Adipocyte (in vitro differentiated cells): ENCODE results near the gene TSEN54.
"Not testable (repeated sequence)": the region's sequence is repeated elsewhere in the genome, so short reads cannot be mapped to it uniquely, and the experiment has no call there.

Source experiments
- DNase-seq: peaks from one replicate; pipeline ENCODE4 v3.0.0-alpha.2; 2015; ENCODE audit warnings: low read depth
- H3K27me3 ChIP-seq: replicated peaks from 2 replicates; pipeline ENCODE4 v1.7.0; 2013; ENCODE audit warnings: mild to moderate bottlenecking, low read length, moderate library complexity; ENCODE audit not compliant: control insufficient read depth, insufficient read depth
- H3K36me3 ChIP-seq: 2 replicates; pipeline ENCODE4 v1.7.0; 2013; ENCODE audit warnings: low read length, mild to moderate bottlenecking, moderate library complexity; ENCODE audit not compliant: control insufficient read depth, insufficient read depth, severe bottlenecking
- H3K4me1 ChIP-seq: 2 replicates; pipeline ENCODE4 v1.7.0; 2013; ENCODE audit warnings: mild to moderate bottlenecking, low read length, moderate library complexity; ENCODE audit not compliant: control insufficient read depth, insufficient read depth
- H3K4me3 ChIP-seq: 2 replicates; pipeline ENCODE4 v1.7.0; 2013; ENCODE audit warnings: mild to moderate bottlenecking, low read length, moderate library complexity
- H3K9ac ChIP-seq: 2 replicates; pipeline ENCODE4 v1.7.0; 2013; ENCODE audit warnings: mild to moderate bottlenecking, low read length, moderate library complexity
- H3K9me3 ChIP-seq: 2 replicates; pipeline ENCODE4 v1.7.0; 2013; ENCODE audit warnings: mild to moderate bottlenecking, low read length, moderate library complexity; ENCODE audit not compliant: control insufficient read depth

The TSEN54 gene

GRCh38 chr17:75477490-75477862 is 38.9 kb upstream of the TSEN54 start:
- H3K4me1 ChIP-seq = peaks cover 13% of the 10 kb centered on the region
- not testable (repeated sequence) for H3K27me3 ChIP-seq, H3K9ac ChIP-seq, H3K4me3 ChIP-seq, H3K9me3 ChIP-seq, H3K36me3 ChIP-seq, DNase-seq

GRCh38 chr17:75478508-75478907 is 37.8 kb upstream of the TSEN54 start:
- H3K36me3 ChIP-seq = no peaks in the 10 kb centered on the region
- no peak overlapping the region for H3K4me3 ChIP-seq
- peak; percentile 41 for DNase-seq
- H3K27me3 ChIP-seq = no peaks in the 10 kb centered on the region
- H3K9me3 ChIP-seq = no peaks in the 10 kb centered on the region
- no peak overlapping the region for H3K9ac ChIP-seq
- H3K4me1 ChIP-seq = peaks cover 13% of the 10 kb centered on the region

GRCh38 chr17:75480281-75480680 is 36.0 kb upstream of the TSEN54 start:
- no peaks in the 10 kb centered on the region for H3K9me3 ChIP-seq
- H3K4me3 ChIP-seq = no peak overlapping the region
- H3K4me1 ChIP-seq = peaks cover 13% of the 10 kb centered on the region
- no peaks in the 10 kb centered on the region for H3K36me3 ChIP-seq
- no peak for DNase-seq
- H3K9ac ChIP-seq = no peak overlapping the region
- no peaks in the 10 kb centered on the region for H3K27me3 ChIP-seq

- Histone ChIP-seq H3K4me1 (peaks cover 6% of the 10 kb centered on the region), H3K36me3 (no peaks in the 10 kb centered on the region), H3K9me3 (no peaks in the 10 kb centered on the region), H3K4me3 (no peak overlapping the region), H3K27me3 (no peaks in the 10 kb centered on the region), H3K9ac (no peak overlapping the region)
- DNase-seq = no peak
Observed at GRCh38 chr17:75481194-75482068, 34.9 kb upstream of the TSEN54 start.

GRCh38 chr17:75482098-75482942 is 34.0 kb upstream of the TSEN54 start:
- Histone ChIP-seq H3K36me3 (no peaks in the 10 kb centered on the region), H3K4me3 (no peak overlapping the region), H3K9me3 (no peaks in the 10 kb centered on the region), H3K27me3 (no peaks in the 10 kb centered on the region), H3K4me1 (no peaks in the 10 kb centered on the region), H3K9ac (no peak overlapping the region)
- DNase-seq = no peak

GRCh38 chr17:75485688-75486087 is 30.6 kb upstream of the TSEN54 start:
- no peak overlapping the region for H3K9ac ChIP-seq
- H3K27me3 ChIP-seq = no peaks in the 10 kb centered on the region
- H3K36me3 ChIP-seq = peaks cover under 1% of the 10 kb centered on the region
- DNase-seq = no peak
- no peak overlapping the region for H3K4me3 ChIP-seq
- H3K4me1 ChIP-seq = no peaks in the 10 kb centered on the region
- no peaks in the 10 kb centered on the region for H3K9me3 ChIP-seq

- Histone ChIP-seq H3K27me3 (no peaks in the 10 kb centered on the region), H3K9me3 (no peaks in the 10 kb centered on the region), H3K4me3 (no peak overlapping the region), H3K9ac (no peak overlapping the region), H3K4me1 (no peaks in the 10 kb centered on the region), H3K36me3 (peaks cover 3% of the 10 kb centered on the region)
- no peak for DNase-seq
Observed at GRCh38 chr17:75486151-75486550, 30.2 kb upstream of the TSEN54 start.

GRCh38 chr17:75486951-75487350 is 29.4 kb upstream of the TSEN54 start:
- Histone ChIP-seq H3K27me3 (no peaks in the 10 kb centered on the region), H3K4me1 (no peaks in the 10 kb centered on the region)
- no peak for DNase-seq

GRCh38 chr17:75487351-75488070 is 28.8 kb upstream of the TSEN54 start:
- Histone ChIP-seq H3K36me3 (peaks cover 17% of the 10 kb centered on the region), H3K9me3 (no peaks in the 10 kb centered on the region), H3K27me3 (no peaks in the 10 kb centered on the region), H3K4me1 (no peaks in the 10 kb centered on the region), H3K4me3 (no peak overlapping the region), H3K9ac (no peak overlapping the region)
- no peak for DNase-seq

More at GRCh38 chr17:75486951-75487350, 29.4 kb upstream of the TSEN54 start:
- no peaks in the 10 kb centered on the region for H3K9me3 ChIP-seq
- H3K9ac ChIP-seq = no peak overlapping the region
- H3K4me3 ChIP-seq = no peak overlapping the region
- H3K36me3 ChIP-seq = peaks cover 11% of the 10 kb centered on the region

GRCh38 chr17:75488693-75489510 is 27.4 kb upstream of the TSEN54 start:
- no peaks in the 10 kb centered on the region for H3K4me1 ChIP-seq
- H3K36me3 ChIP-seq = peaks cover 31% of the 10 kb centered on the region
- H3K9ac ChIP-seq = no peak overlapping the region
- no peaks in the 10 kb centered on the region for H3K27me3 ChIP-seq
- DNase-seq = no peak
- H3K4me3 ChIP-seq = no peak overlapping the region
- H3K9me3 ChIP-seq = no peaks in the 10 kb centered on the region
